MM.1S (cell line): ENCODE data around the gene VPS72.

Source experiments
- CTCF ChIP-seq: fragments of 300-600 bp; sonication (generic); IDR thresholded peaks from 2 replicates; pipeline ENCODE4 v1.5.1; 2016; ENCODE audit warnings: antibody characterized with exemption, low read length, mixed read lengths
- EZH2 ChIP-seq: fragments of 300-600 bp; sonication (generic); optimal IDR thresholded peaks from 2 replicates; pipeline ENCODE3; 2017; ENCODE audit warnings: low read depth, mild to moderate bottlenecking, antibody characterized with exemption, low read length, mixed read lengths

GRCh38 chr1:151164732-151165280 lies 25.2 kb downstream of the VPS72 start:
- TF ChIP-seq CTCF (no peak), EZH2 (no peak)
